Stimulated activated CD4-positive, alpha-beta T cell treated with anti-CD3 and anti-CD28 coated beads, TNF-alpha, amount 100 ng/mL, for 24 hours (primary cell): ENCODE data around the gene FIP1L1.
"Not testable (repeated sequence)": the region's sequence is repeated elsewhere in the genome, so short reads cannot be mapped to it uniquely, and the experiment has no call there.

Source experiments
- DNase-seq, 3 experiments: peaks; one replicate each; pipeline ENCODE4 v3.0.0-alpha.2; 2020; ENCODE audit warnings: low read depth in 3 of 3

Gene FIP1L1

GRCh38 chr4:53378171-53378482, 686 bp downstream of the FIP1L1 start:
- no peak for DNase-seq

GRCh38 chr4:53380221-53380620, 2.8 kb downstream of the FIP1L1 start:
- DNase-seq: no peak

- not testable (repeated sequence) for DNase-seq
Observed at GRCh38 chr4:53409479-53409878, 32.0 kb downstream of the FIP1L1 start.

- no peak for DNase-seq
Observed at GRCh38 chr4:53419208-53419607, 41.8 kb downstream of the FIP1L1 start.

- DNase-seq: no peak
Observed at GRCh38 chr4:53421791-53422190, 44.4 kb downstream of the FIP1L1 start.

- no peak for DNase-seq
Observed at GRCh38 chr4:53422367-53422766, 44.9 kb downstream of the FIP1L1 start.

GRCh38 chr4:53424280-53424679, 46.8 kb downstream of the FIP1L1 start:
- DNase-seq: no peak

GRCh38 chr4:53427366-53427765, 49.9 kb downstream of the FIP1L1 start:
- no peak for DNase-seq

GRCh38 chr4:53431052-53431451, 53.6 kb downstream of the FIP1L1 start:
- no peak for DNase-seq

- no peak for DNase-seq
Observed at GRCh38 chr4:53432528-53433424, 55.3 kb downstream of the FIP1L1 start.

GRCh38 chr4:53436251-53436650, 58.8 kb downstream of the FIP1L1 start:
- DNase-seq: no peak

GRCh38 chr4:53441564-53441963, 64.1 kb downstream of the FIP1L1 start:
- DNase-seq: no peak

GRCh38 chr4:53444954-53445353, 67.5 kb downstream of the FIP1L1 start:
- no peak for DNase-seq

GRCh38 chr4:53450773-53451172, 73.3 kb downstream of the FIP1L1 start:
- no peak for DNase-seq

- DNase-seq: no peak
Observed at GRCh38 chr4:53453385-53453784, 75.9 kb downstream of the FIP1L1 start.

- DNase-seq: no peak
Observed at GRCh38 chr4:53455766-53456165, 78.3 kb downstream of the FIP1L1 start.

GRCh38 chr4:53456178-53456577, 78.7 kb downstream of the FIP1L1 start:
- no peak for DNase-seq

GRCh38 chr4:53459548-53459947, 82.1 kb downstream of the FIP1L1 start:
- DNase-seq: no peak

GRCh38 chr4:53461244-53461643, 83.8 kb downstream of the FIP1L1 start:
- no peak for DNase-seq

GRCh38 chr4:53463340-53463739, 85.9 kb downstream of the FIP1L1 start:
- no peak for DNase-seq

- no peak for DNase-seq
Observed at GRCh38 chr4:53465281-53465680, 87.8 kb downstream of the FIP1L1 start.

- DNase-seq: no peak
Observed at GRCh38 chr4:53465891-53466290, 88.5 kb downstream of the FIP1L1 start.

- not testable (repeated sequence) for DNase-seq
Observed at GRCh38 chr4:53466576-53466975, 89.1 kb downstream of the FIP1L1 start.
